ENCODE results near the gene IFRD2. TPM values are rescaled to one million over a fixed set of nuclear protein-coding genes. Genes with fewer than 3 reads are reported as not detected.

The IFRD2 gene
- total RNA-seq, 2 donors from 2014 or later, result 56.6 to 70.9 TPM

DNA sequence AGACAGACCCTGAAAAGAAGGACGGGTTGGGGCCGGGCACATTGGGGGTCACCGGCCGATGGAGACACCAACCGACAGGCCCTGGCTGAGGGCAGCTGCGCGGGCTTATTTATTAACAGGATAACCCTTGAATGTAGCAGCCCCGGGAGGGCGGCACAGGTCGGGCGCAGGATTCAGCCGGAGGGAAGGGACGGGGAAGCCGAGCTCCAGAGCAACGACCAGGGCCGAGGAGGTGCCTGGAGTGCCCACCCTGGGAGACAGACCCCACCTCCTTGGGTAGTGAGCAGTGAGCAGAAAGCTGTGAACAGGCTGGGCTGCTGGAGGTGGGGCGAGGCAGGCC is 15.5 kb downstream of the IFRD2 start:
- no peak overlapping the region for H3K4me3 ChIP-seq (ENCODE audit: low read length)
- no peaks in the 10 kb centered on the region for H3K9me3 ChIP-seq (ENCODE audit: control insufficient read depth, low read length)
- DNase-seq, result no peak
- no peak overlapping the region for H3K27ac Mint-ChIP-seq
- H3K27me3 ChIP-seq (ENCODE audit: control insufficient read depth, insufficient read depth, low read length, poor library complexity, severe bottlenecking), result peaks cover 39% of the 10 kb centered on the region
- peaks cover 13% of the 10 kb centered on the region for H3K4me1 Mint-ChIP-seq
- H3K4me1 ChIP-seq (ENCODE audit: control insufficient read depth, insufficient read depth, low read length), result no peaks in the 10 kb centered on the region
- H3K36me3 ChIP-seq (ENCODE audit: control insufficient read depth, insufficient read depth, low read length), result no peaks in the 10 kb centered on the region
- no peaks in the 10 kb centered on the region for H3K36me3 Mint-ChIP-seq (ENCODE audit: low read depth)
- H3K9ac ChIP-seq (ENCODE audit: extremely low read depth, low read length, poor library complexity, severe bottlenecking), result no peak overlapping the region
- H3K9me3 Mint-ChIP-seq, result peaks cover 7% of the 10 kb centered on the region
- 93 to 96% methylated on average over 16 to 17 of the region's 17 CpGs for WGBS, 2 experiments (ENCODE audit: insufficient coverage in 1 of 2, insufficient read length in 1 of 2)
- TF ChIP-seq, protein P1, sequence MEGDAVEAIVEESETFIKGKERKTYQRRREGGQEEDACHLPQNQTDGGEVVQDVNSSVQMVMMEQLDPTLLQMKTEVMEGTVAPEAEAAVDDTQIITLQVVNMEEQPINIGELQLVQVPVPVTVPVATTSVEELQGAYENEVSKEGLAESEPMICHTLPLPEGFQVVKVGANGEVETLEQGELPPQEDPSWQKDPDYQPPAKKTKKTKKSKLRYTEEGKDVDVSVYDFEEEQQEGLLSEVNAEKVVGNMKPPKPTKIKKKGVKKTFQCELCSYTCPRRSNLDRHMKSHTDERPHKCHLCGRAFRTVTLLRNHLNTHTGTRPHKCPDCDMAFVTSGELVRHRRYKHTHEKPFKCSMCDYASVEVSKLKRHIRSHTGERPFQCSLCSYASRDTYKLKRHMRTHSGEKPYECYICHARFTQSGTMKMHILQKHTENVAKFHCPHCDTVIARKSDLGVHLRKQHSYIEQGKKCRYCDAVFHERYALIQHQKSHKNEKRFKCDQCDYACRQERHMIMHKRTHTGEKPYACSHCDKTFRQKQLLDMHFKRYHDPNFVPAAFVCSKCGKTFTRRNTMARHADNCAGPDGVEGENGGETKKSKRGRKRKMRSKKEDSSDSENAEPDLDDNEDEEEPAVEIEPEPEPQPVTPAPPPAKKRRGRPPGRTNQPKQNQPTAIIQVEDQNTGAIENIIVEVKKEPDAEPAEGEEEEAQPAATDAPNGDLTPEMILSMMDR (conservative IDR thresholded peaks at IDR 0.05), result no peak
- H3K4me3 Mint-ChIP-seq, result no peak overlapping the region
- no peak overlapping the region for H3K27ac ChIP-seq (ENCODE audit: low read depth, low read length)
- H3K27me3 Mint-ChIP-seq (ENCODE audit: insufficient read depth), result peaks cover 71% of the 10 kb centered on the region

DNA sequence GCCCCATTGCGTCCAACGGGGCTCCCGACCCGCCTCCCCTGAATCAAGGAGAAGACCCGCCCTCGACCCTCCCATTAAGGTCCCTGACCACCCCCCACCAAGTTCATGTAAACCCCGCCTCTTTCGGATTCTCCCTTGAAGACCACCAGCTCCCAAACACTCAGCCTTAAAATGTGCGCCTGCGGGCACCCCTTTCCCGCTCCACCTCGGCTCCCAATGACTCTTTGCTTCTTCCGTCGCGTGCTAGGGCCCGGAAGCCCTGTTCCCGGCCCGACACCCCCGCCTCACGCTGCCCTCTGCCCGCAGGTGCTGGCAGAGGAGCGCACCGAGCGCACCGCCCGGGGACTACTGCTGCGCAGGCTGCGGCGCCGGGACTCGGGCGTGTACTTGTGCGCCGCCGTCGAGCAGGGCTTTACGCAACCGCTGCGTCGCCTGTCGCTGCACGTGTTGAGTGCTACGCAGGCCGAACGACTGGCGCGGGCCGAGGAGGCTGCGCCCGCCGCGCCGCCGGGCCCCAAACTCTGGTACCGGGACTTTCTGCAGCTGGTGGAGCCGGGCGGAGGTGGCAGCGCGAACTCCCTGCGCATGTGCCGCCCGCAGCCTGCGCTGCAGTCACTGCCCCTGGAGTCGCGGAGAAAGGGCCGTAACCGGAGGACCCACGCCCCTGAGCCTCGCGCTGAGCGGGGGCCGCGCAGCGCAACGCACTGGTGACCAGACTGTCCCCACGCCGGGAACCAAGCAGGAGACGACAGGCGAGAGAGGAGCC is 16.1 kb downstream of the IFRD2 start:
- H3K4me1 ChIP-seq (ENCODE audit: control insufficient read depth, insufficient read depth, low read length), result no peaks in the 10 kb centered on the region
- DNase-seq, result peak; percentile 79
- no peaks in the 10 kb centered on the region for H3K9me3 ChIP-seq (ENCODE audit: control insufficient read depth, low read length)
- H3K36me3 ChIP-seq (ENCODE audit: control insufficient read depth, insufficient read depth, low read length), result no peaks in the 10 kb centered on the region
- no peak overlapping the region for H3K27ac ChIP-seq (ENCODE audit: low read depth, low read length)
- Mint-ChIP-seq H3K9me3 (peaks cover 7% of the 10 kb centered on the region), H3K27me3 (ENCODE audit: insufficient read depth) (peaks cover 71% of the 10 kb centered on the region), H3K36me3 (ENCODE audit: low read depth) (no peaks in the 10 kb centered on the region), H3K4me3 (peak overlapping the region; percentile 44), H3K4me1 (peaks cover 13% of the 10 kb centered on the region), H3K27ac (no peak overlapping the region)
- 83 to 89% methylated on average over 70 to 79 of the region's 79 CpGs for WGBS, 2 experiments (ENCODE audit: insufficient coverage in 1 of 2, insufficient read length in 1 of 2)
- no peak overlapping the region for H3K9ac ChIP-seq (ENCODE audit: extremely low read depth, low read length, poor library complexity, severe bottlenecking)
- TF ChIP-seq, protein P1 (conservative IDR thresholded peaks at IDR 0.05), result no peak
- peaks cover 39% of the 10 kb centered on the region for H3K27me3 ChIP-seq (ENCODE audit: control insufficient read depth, insufficient read depth, low read length, poor library complexity, severe bottlenecking)
- no peak overlapping the region for H3K4me3 ChIP-seq (ENCODE audit: low read length)

DNA sequence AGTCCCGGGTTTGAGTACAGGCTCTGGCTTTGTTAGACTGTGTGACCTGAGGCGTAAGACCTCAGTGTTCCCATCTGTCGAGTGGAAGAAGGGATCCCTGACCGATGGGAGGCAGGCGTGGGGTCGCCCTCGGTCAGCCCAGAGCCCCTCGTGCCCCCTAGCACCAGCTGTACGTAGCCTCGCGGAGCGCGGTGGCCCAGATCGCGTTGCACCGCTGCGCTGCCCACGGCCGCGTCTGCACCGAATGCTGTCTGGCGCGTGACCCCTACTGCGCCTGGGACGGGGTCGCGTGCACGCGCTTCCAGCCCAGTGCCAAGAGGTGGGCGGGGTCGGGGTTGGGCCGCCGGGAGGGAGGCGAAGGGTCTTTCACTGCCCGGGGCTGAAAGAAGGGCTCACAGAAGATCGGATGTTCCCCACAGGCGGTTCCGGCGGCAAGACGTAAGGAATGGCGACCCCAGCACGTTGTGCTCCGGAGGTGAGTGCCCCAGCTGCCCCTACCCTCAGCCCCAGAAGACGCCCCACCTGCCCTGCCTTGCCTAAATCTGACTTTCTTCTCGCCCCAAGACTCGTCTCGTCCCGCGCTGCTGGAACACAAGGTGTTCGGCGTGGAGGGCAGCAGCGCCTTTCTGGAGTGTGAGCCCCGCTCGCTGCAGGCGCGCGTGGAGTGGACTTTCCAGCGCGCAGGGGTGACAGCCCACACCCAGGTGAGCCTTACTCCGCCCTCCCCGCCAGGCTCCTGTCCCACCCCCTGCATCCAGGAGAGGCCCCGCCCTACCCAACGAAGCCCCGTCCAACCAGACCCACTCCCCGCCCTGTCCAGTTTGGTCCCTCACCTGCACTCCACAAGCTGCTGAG is 16.9 kb downstream of the IFRD2 start:
- Histone ChIP-seq H3K27ac (ENCODE audit: low read depth, low read length) (no peak overlapping the region), H3K27me3 (ENCODE audit: control insufficient read depth, insufficient read depth, low read length, poor library complexity, severe bottlenecking) (peaks cover 39% of the 10 kb centered on the region), H3K9ac (ENCODE audit: extremely low read depth, low read length, poor library complexity, severe bottlenecking) (no peak overlapping the region), H3K36me3 (ENCODE audit: control insufficient read depth, insufficient read depth, low read length) (no peaks in the 10 kb centered on the region), H3K9me3 (ENCODE audit: control insufficient read depth, low read length) (no peaks in the 10 kb centered on the region), H3K4me1 (ENCODE audit: control insufficient read depth, insufficient read depth, low read length) (no peaks in the 10 kb centered on the region), H3K4me3 (ENCODE audit: low read length) (peak overlapping the region; percentile 53)
- peaks cover 13% of the 10 kb centered on the region for H3K4me1 Mint-ChIP-seq
- 17 to 29% methylated on average over 36 to 65 of the region's 65 CpGs for WGBS, 2 experiments (ENCODE audit: insufficient coverage in 1 of 2, insufficient read length in 1 of 2)
- TF ChIP-seq, protein P1 (conservative IDR thresholded peaks at IDR 0.05), result no peak
- H3K27ac Mint-ChIP-seq, result no peak overlapping the region
- H3K9me3 Mint-ChIP-seq, result peaks cover 7% of the 10 kb centered on the region
- peak; percentile 79 for DNase-seq
- peak overlapping the region; percentile 44 for H3K4me3 Mint-ChIP-seq
- H3K27me3 Mint-ChIP-seq (ENCODE audit: insufficient read depth), result peaks cover 71% of the 10 kb centered on the region
- H3K36me3 Mint-ChIP-seq (ENCODE audit: low read depth), result no peaks in the 10 kb centered on the region
